ENCODE measurements around the gene NMNAT3.

Gene NMNAT3

DNA sequence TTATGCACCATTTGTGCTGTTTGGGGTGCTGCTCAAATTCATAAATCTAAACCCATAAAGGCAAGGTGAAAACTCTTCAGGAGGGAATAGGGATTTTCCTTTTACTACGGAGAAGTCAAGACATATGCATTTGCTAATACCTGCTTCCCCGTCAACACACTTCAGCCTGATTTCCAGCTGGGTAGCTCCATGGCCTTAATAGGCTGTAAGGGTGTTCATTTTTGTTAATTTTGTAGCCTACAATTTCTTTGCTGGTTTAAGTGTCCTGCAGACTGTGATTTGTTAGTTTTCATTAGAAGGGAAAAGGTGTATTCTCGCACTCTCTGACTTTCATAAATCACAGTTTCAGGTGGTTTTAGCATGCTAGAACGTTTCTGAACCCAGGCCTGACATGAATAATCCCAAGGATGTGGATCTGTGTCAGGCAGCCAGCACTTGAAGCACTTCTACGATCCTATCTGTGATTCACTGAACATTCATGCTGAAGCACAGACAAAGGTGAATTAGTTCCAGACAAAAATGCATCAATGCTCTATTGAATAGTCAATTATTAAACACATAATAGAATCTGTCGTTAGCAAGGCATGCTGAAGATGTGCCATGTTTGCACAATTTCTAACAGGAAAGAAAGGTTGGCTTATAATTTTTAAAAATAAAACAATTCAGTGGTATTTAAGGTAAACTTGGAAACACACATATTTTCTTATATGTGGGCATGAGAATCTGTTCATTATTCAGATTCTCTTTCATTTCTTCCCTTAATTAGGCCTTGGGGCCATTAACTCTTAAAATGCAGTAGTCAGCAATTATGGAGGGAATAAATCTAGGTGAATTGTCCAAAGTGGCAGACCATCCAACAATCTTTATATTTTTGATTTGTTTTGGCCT lies 17.9 kb upstream of the NMNAT3 start:
- Histone ChIP-seq H3K9ac (ENCODE audit: low read depth, low read length) (no peak overlapping the region), H3K27ac (ENCODE audit: low read length) (no peak overlapping the region), H3K4me1 (ENCODE audit: insufficient read depth, low read length) (no peaks in the 10 kb centered on the region), H3K79me2 (ENCODE audit: insufficient read depth, low read length) (no peaks in the 10 kb centered on the region), H3K4me3 (ENCODE audit: low read depth in 1 of 2, low read length in 2 of 2) (no peak overlapping the region), H3K36me3 (ENCODE audit: insufficient read depth, low read length) (no peaks in the 10 kb centered on the region), H3K4me2 (ENCODE audit: insufficient read depth, low read length) (no peak overlapping the region), H4K20me1 (ENCODE audit: insufficient read depth, low read length) (no peaks in the 10 kb centered on the region), H3K27me3 (ENCODE audit: insufficient read depth, low read length, poor library complexity) (no peaks in the 10 kb centered on the region), H2AFZ (ENCODE audit: low read depth, low read length) (no peak overlapping the region), H3K9me3 (ENCODE audit: insufficient read depth, low read length, severe bottlenecking) (no peaks in the 10 kb centered on the region)
- DNase-seq: no peak
- TF ChIP-seq, protein P1, sequence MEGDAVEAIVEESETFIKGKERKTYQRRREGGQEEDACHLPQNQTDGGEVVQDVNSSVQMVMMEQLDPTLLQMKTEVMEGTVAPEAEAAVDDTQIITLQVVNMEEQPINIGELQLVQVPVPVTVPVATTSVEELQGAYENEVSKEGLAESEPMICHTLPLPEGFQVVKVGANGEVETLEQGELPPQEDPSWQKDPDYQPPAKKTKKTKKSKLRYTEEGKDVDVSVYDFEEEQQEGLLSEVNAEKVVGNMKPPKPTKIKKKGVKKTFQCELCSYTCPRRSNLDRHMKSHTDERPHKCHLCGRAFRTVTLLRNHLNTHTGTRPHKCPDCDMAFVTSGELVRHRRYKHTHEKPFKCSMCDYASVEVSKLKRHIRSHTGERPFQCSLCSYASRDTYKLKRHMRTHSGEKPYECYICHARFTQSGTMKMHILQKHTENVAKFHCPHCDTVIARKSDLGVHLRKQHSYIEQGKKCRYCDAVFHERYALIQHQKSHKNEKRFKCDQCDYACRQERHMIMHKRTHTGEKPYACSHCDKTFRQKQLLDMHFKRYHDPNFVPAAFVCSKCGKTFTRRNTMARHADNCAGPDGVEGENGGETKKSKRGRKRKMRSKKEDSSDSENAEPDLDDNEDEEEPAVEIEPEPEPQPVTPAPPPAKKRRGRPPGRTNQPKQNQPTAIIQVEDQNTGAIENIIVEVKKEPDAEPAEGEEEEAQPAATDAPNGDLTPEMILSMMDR (IDR thresholded peaks at IDR 0.05; ENCODE audit: borderline replicate concordance, extremely low read depth, low read length, poor library complexity, severe bottlenecking): no peak
- no peak for TF ChIP-seq EZH2 (IDR thresholded peaks at IDR 0.05; ENCODE audit: borderline replicate concordance, low read depth, low read length, severe bottlenecking)
- no peak for ATAC-seq (ENCODE audit: insufficient read depth, low read depth)

DNA sequence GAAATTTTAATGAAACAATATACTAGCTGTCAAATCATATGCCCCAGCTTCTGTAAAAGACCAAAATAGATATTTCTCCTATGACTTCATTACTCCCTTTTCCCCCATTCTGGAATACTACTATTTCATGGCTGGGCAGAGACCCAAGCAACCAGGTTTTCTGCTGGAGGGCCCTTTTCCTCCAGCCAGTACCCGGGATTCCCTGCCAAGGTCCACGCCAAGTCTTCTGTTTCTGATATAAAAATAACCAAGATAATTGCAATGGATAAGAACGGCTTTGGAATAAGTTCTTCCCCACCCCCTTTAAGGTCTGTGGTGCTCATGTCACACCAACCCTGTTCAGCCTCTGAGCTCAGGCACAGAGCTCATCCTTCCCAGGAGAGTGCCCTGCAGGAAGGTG lies 17.2 kb upstream of the NMNAT3 start:
- Histone ChIP-seq H3K4me1 (ENCODE audit: insufficient read depth, low read length) (no peaks in the 10 kb centered on the region), H3K4me3 (ENCODE audit: low read depth in 1 of 2, low read length in 2 of 2) (no peak overlapping the region), H3K36me3 (ENCODE audit: insufficient read depth, low read length) (no peaks in the 10 kb centered on the region), H2AFZ (ENCODE audit: low read depth, low read length) (no peak overlapping the region), H3K9me3 (ENCODE audit: insufficient read depth, low read length, severe bottlenecking) (no peaks in the 10 kb centered on the region), H3K27me3 (ENCODE audit: insufficient read depth, low read length, poor library complexity) (no peaks in the 10 kb centered on the region), H3K27ac (ENCODE audit: low read length) (no peak overlapping the region), H3K79me2 (ENCODE audit: insufficient read depth, low read length) (no peaks in the 10 kb centered on the region), H4K20me1 (ENCODE audit: insufficient read depth, low read length) (no peaks in the 10 kb centered on the region), H3K9ac (ENCODE audit: low read depth, low read length) (no peak overlapping the region), H3K4me2 (ENCODE audit: insufficient read depth, low read length) (no peak overlapping the region)
- DNase-seq (no peak), ATAC-seq (ENCODE audit: insufficient read depth, low read depth) (no peak)
- no peak for TF ChIP-seq EZH2 (IDR thresholded peaks at IDR 0.05; ENCODE audit: borderline replicate concordance, low read depth, low read length, severe bottlenecking)
- TF ChIP-seq, protein P1 (IDR thresholded peaks at IDR 0.05; ENCODE audit: borderline replicate concordance, extremely low read depth, low read length, poor library complexity, severe bottlenecking): no peak

DNA sequence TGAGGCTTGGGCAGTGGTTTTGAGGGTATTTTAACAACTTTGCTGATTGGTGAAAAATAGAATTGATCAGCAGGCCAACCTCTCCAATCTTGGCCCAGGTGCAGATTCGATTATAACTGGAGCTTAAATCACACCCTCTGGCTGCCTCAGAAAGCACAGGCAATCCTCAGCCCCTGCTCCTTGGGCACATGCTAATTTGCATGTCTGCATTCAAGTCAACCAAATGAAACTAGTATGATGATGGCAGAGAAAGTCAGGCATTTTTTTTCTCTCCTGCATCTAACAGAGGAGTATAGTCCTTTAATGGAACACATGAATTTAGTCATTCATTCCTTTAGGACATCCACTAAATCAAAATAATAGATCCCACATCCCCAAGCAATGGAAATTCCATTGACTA lies 16.8 kb upstream of the NMNAT3 start:
- no peaks in the 10 kb centered on the region for H3K27me3 ChIP-seq (ENCODE audit: insufficient read depth, low read length, poor library complexity)
- no peaks in the 10 kb centered on the region for H3K36me3 ChIP-seq (ENCODE audit: insufficient read depth, low read length)
- no peaks in the 10 kb centered on the region for H3K4me1 ChIP-seq (ENCODE audit: insufficient read depth, low read length)
- no peak overlapping the region for H3K4me2 ChIP-seq (ENCODE audit: insufficient read depth, low read length)
- no peak for TF ChIP-seq EZH2 (IDR thresholded peaks at IDR 0.05; ENCODE audit: borderline replicate concordance, low read depth, low read length, severe bottlenecking)
- TF ChIP-seq, protein P1 (IDR thresholded peaks at IDR 0.05; ENCODE audit: borderline replicate concordance, extremely low read depth, low read length, poor library complexity, severe bottlenecking): no peak
- H3K27ac ChIP-seq (ENCODE audit: low read length): no peak overlapping the region
- no peak overlapping the region for H2AFZ ChIP-seq (ENCODE audit: low read depth, low read length)
- H3K9ac ChIP-seq (ENCODE audit: low read depth, low read length): no peak overlapping the region
- H4K20me1 ChIP-seq (ENCODE audit: insufficient read depth, low read length): no peaks in the 10 kb centered on the region
- ATAC-seq (ENCODE audit: insufficient read depth, low read depth) (no peak), DNase-seq (no peak)
- H3K9me3 ChIP-seq (ENCODE audit: insufficient read depth, low read length, severe bottlenecking): no peaks in the 10 kb centered on the region
- H3K79me2 ChIP-seq (ENCODE audit: insufficient read depth, low read length): no peaks in the 10 kb centered on the region
- no peak overlapping the region for H3K4me3 ChIP-seq (ENCODE audit: low read depth in 1 of 2, low read length in 2 of 2)

Data from DND-41 (cell line).